Measurements from ENCODE around the gene CP.

GRCh38 chr3:149233323-149233722 is 11.7 kb upstream of the CP start:
- TF ChIP-seq NFIC (IDR thresholded peaks at IDR 0.05), result no peak
- TF ChIP-seq REST (IDR thresholded peaks at IDR 0.05; ENCODE audit: low read depth), result no peak
- no peak for TF ChIP-seq CREB1 (IDR thresholded peaks at IDR 0.05; ENCODE audit: low read depth)
- TF ChIP-seq, protein P1, sequence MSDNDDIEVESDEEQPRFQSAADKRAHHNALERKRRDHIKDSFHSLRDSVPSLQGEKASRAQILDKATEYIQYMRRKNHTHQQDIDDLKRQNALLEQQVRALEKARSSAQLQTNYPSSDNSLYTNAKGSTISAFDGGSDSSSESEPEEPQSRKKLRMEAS (IDR thresholded peaks at IDR 0.05), result no peak
- no peak for TF ChIP-seq RAD21 (IDR thresholded peaks at IDR 0.05; ENCODE audit: low read depth)

Measured in Ishikawa (cell line).